ENCODE results near the gene CTNND1.

Gene CTNND1

GRCh38 chr11:57801183-57801485 is 39.5 kb downstream of the CTNND1 start:
- Histone ChIP-seq H3K27ac (no peak overlapping the region), H3K9me3 (ENCODE audit: low read depth, low read length) (no peaks in the 10 kb centered on the region), H3K36me3 (ENCODE audit: insufficient read depth, low read length) (peaks cover 75% of the 10 kb centered on the region), H3K9ac (ENCODE audit: insufficient read length) (peak overlapping the region; percentile 20), H3K4me3 (no peak overlapping the region)
- DNase-seq (ENCODE audit: low read depth, low spot score) = no peak
- TF ChIP-seq POLR2AphosphoS5 (IDR thresholded peaks at IDR 0.05; ENCODE audit: borderline replicate concordance, low read depth, low read length) (no peak), EZH2 (IDR thresholded peaks at IDR 0.05) (no peak), FOXP2 (optimal IDR thresholded peaks at IDR 0.05; ENCODE audit: control extremely low read depth, extremely low read length, insufficient read depth) (no peak)

- DNase-seq (ENCODE audit: low read depth, low spot score) = no peak
- Histone ChIP-seq H3K9me3 (ENCODE audit: low read depth, low read length) (no peaks in the 10 kb centered on the region), H3K9ac (ENCODE audit: insufficient read length) (no peak overlapping the region), H3K27ac (no peak overlapping the region), H3K36me3 (ENCODE audit: insufficient read depth, low read length) (peaks cover 78% of the 10 kb centered on the region), H3K4me3 (no peak overlapping the region)
- no peak for TF ChIP-seq POLR2AphosphoS5 (IDR thresholded peaks at IDR 0.05; ENCODE audit: borderline replicate concordance, low read depth, low read length)
- no peak for TF ChIP-seq FOXP2 (optimal IDR thresholded peaks at IDR 0.05; ENCODE audit: control extremely low read depth, extremely low read length, insufficient read depth)
- TF ChIP-seq EZH2 (IDR thresholded peaks at IDR 0.05) = no peak
Measured at GRCh38 chr11:57802411-57802810, 40.8 kb downstream of the CTNND1 start.

DNA sequence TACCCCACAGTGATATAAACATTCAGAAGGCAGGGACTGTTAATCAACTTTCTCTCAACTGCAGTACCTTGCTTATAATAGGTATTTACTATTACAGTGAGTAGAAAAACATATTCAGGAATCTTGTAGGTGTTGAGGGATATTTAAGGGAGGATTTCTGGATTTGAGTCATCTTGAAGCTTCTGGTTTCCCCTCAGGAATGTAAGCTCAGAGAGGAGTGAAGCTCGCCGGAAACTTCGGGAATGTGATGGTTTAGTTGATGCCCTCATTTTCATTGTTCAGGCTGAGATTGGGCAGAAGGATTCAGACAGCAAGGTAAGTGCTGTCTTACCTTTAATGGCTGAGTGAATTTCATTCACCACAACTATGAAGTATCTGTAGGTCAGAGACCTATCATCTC is 42.9 kb downstream of the CTNND1 start:
- Histone ChIP-seq H3K9me3 (ENCODE audit: low read depth, low read length) (no peaks in the 10 kb centered on the region), H3K4me3 (no peak overlapping the region), H3K27ac (no peak overlapping the region), H3K9ac (ENCODE audit: insufficient read length) (no peak overlapping the region), H3K36me3 (ENCODE audit: insufficient read depth, low read length) (peaks cover 86% of the 10 kb centered on the region)
- no peak for TF ChIP-seq EZH2 (IDR thresholded peaks at IDR 0.05)
- TF ChIP-seq FOXP2 (optimal IDR thresholded peaks at IDR 0.05; ENCODE audit: control extremely low read depth, extremely low read length, insufficient read depth) = no peak
- TF ChIP-seq POLR2AphosphoS5 (IDR thresholded peaks at IDR 0.05; ENCODE audit: borderline replicate concordance, low read depth, low read length) = no peak
- DNase-seq (ENCODE audit: low read depth, low spot score) = no peak

- Histone ChIP-seq H3K9me3 (ENCODE audit: low read depth, low read length) (no peaks in the 10 kb centered on the region), H3K9ac (ENCODE audit: insufficient read length) (no peak overlapping the region), H3K27ac (no peak overlapping the region), H3K36me3 (ENCODE audit: insufficient read depth, low read length) (peaks cover 95% of the 10 kb centered on the region), H3K4me3 (no peak overlapping the region)
- TF ChIP-seq POLR2AphosphoS5 (IDR thresholded peaks at IDR 0.05; ENCODE audit: borderline replicate concordance, low read depth, low read length) = no peak
- DNase-seq (ENCODE audit: low read depth, low spot score) = no peak
Measured at GRCh38 chr11:57805780-57806179, 44.2 kb downstream of the CTNND1 start.

DNA sequence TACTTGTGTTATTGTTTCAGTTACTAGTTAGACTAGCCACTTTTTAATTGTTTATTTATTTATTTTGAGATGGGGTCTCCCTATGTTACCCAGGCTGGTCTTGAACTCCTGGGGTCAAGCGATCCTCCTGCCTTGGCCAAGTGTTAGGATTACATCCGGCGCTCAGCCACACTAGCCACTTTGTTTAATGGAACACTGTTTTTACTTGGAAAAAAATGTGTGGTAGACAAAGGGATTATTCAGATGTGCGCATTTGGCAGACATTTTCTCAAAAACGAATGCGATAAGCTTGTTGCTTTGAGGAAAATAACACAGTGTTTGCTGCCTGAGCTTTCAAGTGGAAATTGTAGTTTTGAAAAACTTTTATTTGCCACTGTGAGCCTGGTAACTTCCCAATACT is 51.0 kb downstream of the CTNND1 start:
- DNase-seq (ENCODE audit: low read depth, low spot score) = no peak
- Histone ChIP-seq H3K9me3 (ENCODE audit: low read depth, low read length) (no peaks in the 10 kb centered on the region), H3K9ac (ENCODE audit: insufficient read length) (no peak overlapping the region), H3K4me3 (no peak overlapping the region), H3K27ac (no peak overlapping the region), H3K36me3 (ENCODE audit: insufficient read depth, low read length) (peaks cover 94% of the 10 kb centered on the region)
- TF ChIP-seq EZH2 (IDR thresholded peaks at IDR 0.05) = no peak
- TF ChIP-seq FOXP2 (optimal IDR thresholded peaks at IDR 0.05; ENCODE audit: control extremely low read depth, extremely low read length, insufficient read depth) = no peak
- no peak for TF ChIP-seq POLR2AphosphoS5 (IDR thresholded peaks at IDR 0.05; ENCODE audit: borderline replicate concordance, low read depth, low read length)

- TF ChIP-seq FOXP2 (optimal IDR thresholded peaks at IDR 0.05; ENCODE audit: control extremely low read depth, extremely low read length, insufficient read depth) (no peak), EZH2 (IDR thresholded peaks at IDR 0.05) (no peak), POLR2AphosphoS5 (IDR thresholded peaks at IDR 0.05; ENCODE audit: borderline replicate concordance, low read depth, low read length) (no peak)
- no peak overlapping the region for H3K4me3 ChIP-seq
- no peaks in the 10 kb centered on the region for H3K9me3 ChIP-seq (ENCODE audit: low read depth, low read length)
- H3K36me3 ChIP-seq (ENCODE audit: insufficient read depth, low read length) = peaks cover 68% of the 10 kb centered on the region
- DNase-seq (ENCODE audit: low read depth, low spot score) = no peak
- no peak overlapping the region for H3K9ac ChIP-seq (ENCODE audit: insufficient read length)
- H3K27ac ChIP-seq = no peak overlapping the region
Measured at GRCh38 chr11:57815476-57815875, 53.9 kb downstream of the CTNND1 start.

GRCh38 chr11:57815877-57816276 is 54.3 kb downstream of the CTNND1 start:
- TF ChIP-seq POLR2AphosphoS5 (IDR thresholded peaks at IDR 0.05; ENCODE audit: borderline replicate concordance, low read depth, low read length) = no peak
- no peak for TF ChIP-seq EZH2 (IDR thresholded peaks at IDR 0.05)
- no peak for TF ChIP-seq FOXP2 (optimal IDR thresholded peaks at IDR 0.05; ENCODE audit: control extremely low read depth, extremely low read length, insufficient read depth)
- H3K36me3 ChIP-seq (ENCODE audit: insufficient read depth, low read length) = peaks cover 64% of the 10 kb centered on the region
- H3K9me3 ChIP-seq (ENCODE audit: low read depth, low read length) = no peaks in the 10 kb centered on the region
- no peak overlapping the region for H3K4me3 ChIP-seq
- no peak overlapping the region for H3K9ac ChIP-seq (ENCODE audit: insufficient read length)
- H3K27ac ChIP-seq = no peak overlapping the region
- DNase-seq (ENCODE audit: low read depth, low spot score) = no peak

- Histone ChIP-seq H3K9me3 (ENCODE audit: low read depth, low read length) (no peaks in the 10 kb centered on the region), H3K36me3 (ENCODE audit: insufficient read depth, low read length) (peaks cover 38% of the 10 kb centered on the region), H3K27ac (no peak overlapping the region), H3K4me3 (no peak overlapping the region), H3K9ac (ENCODE audit: insufficient read length) (no peak overlapping the region)
- TF ChIP-seq POLR2AphosphoS5 (IDR thresholded peaks at IDR 0.05; ENCODE audit: borderline replicate concordance, low read depth, low read length) (no peak), FOXP2 (optimal IDR thresholded peaks at IDR 0.05; ENCODE audit: control extremely low read depth, extremely low read length, insufficient read depth) (no peak), EZH2 (IDR thresholded peaks at IDR 0.05) (no peak)
- DNase-seq (ENCODE audit: low read depth, low spot score) = no peak
Measured at GRCh38 chr11:57818812-57819211, 57.2 kb downstream of the CTNND1 start.

DNA sequence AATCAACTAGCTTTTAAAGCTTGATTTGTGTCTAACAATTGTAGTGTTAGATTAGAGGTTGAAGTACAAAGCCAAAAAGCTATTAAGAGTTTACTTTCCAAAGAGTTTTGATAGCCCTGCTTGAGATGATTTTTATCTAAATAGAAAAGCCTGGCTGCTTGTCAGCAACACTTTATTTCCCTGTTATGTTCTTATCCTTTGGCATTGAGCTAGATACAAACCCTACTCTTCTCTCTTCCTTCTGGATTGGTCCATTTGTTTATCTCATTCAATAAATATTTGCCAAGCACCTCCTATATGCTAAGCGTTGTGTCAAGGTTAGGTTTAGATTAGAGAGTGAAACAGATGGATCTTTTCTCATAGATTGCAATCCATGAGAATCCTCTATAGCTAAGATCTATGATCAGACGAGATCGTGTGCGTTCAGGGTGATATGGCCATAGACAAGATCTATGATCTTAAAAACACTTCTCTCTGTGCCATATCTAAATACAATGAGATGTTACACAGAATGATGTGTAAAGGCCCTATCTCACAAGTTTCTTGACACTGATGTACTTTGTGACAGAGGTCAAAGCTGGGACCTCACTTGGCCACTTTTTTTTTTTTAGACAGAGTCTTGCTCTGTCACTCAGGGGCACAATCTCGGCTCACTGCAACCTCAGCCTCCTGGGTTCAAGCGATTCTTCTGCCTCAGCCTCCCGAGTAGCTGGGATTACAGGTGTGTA is 57.8 kb downstream of the CTNND1 start:
- H3K4me3 ChIP-seq = no peak overlapping the region
- TF ChIP-seq EZH2 (IDR thresholded peaks at IDR 0.05) = no peak
- no peak for TF ChIP-seq FOXP2 (optimal IDR thresholded peaks at IDR 0.05; ENCODE audit: control extremely low read depth, extremely low read length, insufficient read depth)
- TF ChIP-seq POLR2AphosphoS5 (IDR thresholded peaks at IDR 0.05; ENCODE audit: borderline replicate concordance, low read depth, low read length) = no peak
- H3K27ac ChIP-seq = no peak overlapping the region
- no peak for DNase-seq (ENCODE audit: low read depth, low spot score)
- H3K9me3 ChIP-seq (ENCODE audit: low read depth, low read length) = no peaks in the 10 kb centered on the region
- no peak overlapping the region for H3K9ac ChIP-seq (ENCODE audit: insufficient read length)
- peaks cover 32% of the 10 kb centered on the region for H3K36me3 ChIP-seq (ENCODE audit: insufficient read depth, low read length)
